ENCODE measurements around the gene ROMO1. TPM values are rescaled to one million over a fixed set of nuclear protein-coding genes. Genes with fewer than 3 reads are reported as not detected.
A peak's percentile ranks its signal among the peaks of the same experiment; 100 is the strongest.

The ROMO1 gene
- total RNA-seq, 1 experiment from 2014 or later: 173 TPM

- peak overlapping the region; percentile 57 for H3K27ac Mint-ChIP-seq (ENCODE audit: low read depth, unreplicated experiment)
- no TSS peak for BruUV-seq (replicated peaks)
- POLR2A ChIA-PET: interaction anchor here (0.6 to 3.6 kb wide), 15 partner anchors 8 to 860 kb away, joined by 3 to 25 read pairs (median 5); partner anchors contain the start of genes CPNE1, NFS1, RBM12 and RBM39
- CTCF ChIA-PET: interaction anchor here (0.6 to 1.2 kb wide), 6 partner anchors 12 to 148 kb away, joined by 3 to 6 read pairs (median 4); no protein-coding TSS in a partner anchor
- no peaks in the 10 kb centered on the region for H3K27me3 Mint-ChIP-seq (ENCODE audit: insufficient read depth, unreplicated experiment)
- peaks cover 25% of the 10 kb centered on the region for H3K4me1 Mint-ChIP-seq (ENCODE audit: insufficient read depth, unreplicated experiment)
- H3K36me3 Mint-ChIP-seq (ENCODE audit: insufficient read depth, unreplicated experiment): peaks cover 96% of the 10 kb centered on the region
- intact Hi-C loops (cut with micrococcal nuclease): no loop called here
- DNase-seq (ENCODE audit: unreplicated experiment): no peak
- peak overlapping the region; percentile 44 for H3K4me3 Mint-ChIP-seq (ENCODE audit: unreplicated experiment)
- H3K9me3 Mint-ChIP-seq (ENCODE audit: unreplicated experiment): no peaks in the 10 kb centered on the region
- TF ChIP-seq CTCF (IDR thresholded peaks at IDR 0.05; ENCODE audit: unreplicated experiment): no peak
These were observed 35.8 kb downstream of the ROMO1 start for GRCh38 chr20:35734777-35735649.

GRCh38 chr20:35735826-35736470 lies 36.7 kb downstream of the ROMO1 start:
- intact Hi-C loops (cut with micrococcal nuclease): no loop called here
- Mint-ChIP-seq H3K4me3 (ENCODE audit: unreplicated experiment) (peak overlapping the region; percentile 44), H3K4me1 (ENCODE audit: insufficient read depth, unreplicated experiment) (peaks cover 29% of the 10 kb centered on the region), H3K27me3 (ENCODE audit: insufficient read depth, unreplicated experiment) (no peaks in the 10 kb centered on the region), H3K27ac (ENCODE audit: low read depth, unreplicated experiment) (peak overlapping the region; percentile 57), H3K36me3 (ENCODE audit: insufficient read depth, unreplicated experiment) (peaks cover 96% of the 10 kb centered on the region), H3K9me3 (ENCODE audit: unreplicated experiment) (no peaks in the 10 kb centered on the region)
- no peak for TF ChIP-seq CTCF (IDR thresholded peaks at IDR 0.05; ENCODE audit: unreplicated experiment)
- no TSS peak for BruUV-seq (replicated peaks)
- POLR2A ChIA-PET: interaction anchor here (0.6 to 3.6 kb wide), 10 partner anchors 10 to 147 kb away, joined by 4 to 25 read pairs (median 6); partner anchors contain the start of genes NFS1 and ROMO1
- DNase-seq (ENCODE audit: unreplicated experiment): peak; percentile 25
- CTCF ChIA-PET: interaction anchor here (0.6 to 1.2 kb wide), 4 partner anchors 25 to 147 kb away, joined by 4 to 7 read pairs (median 5); no protein-coding TSS in a partner anchor

GRCh38 chr20:35737865-35738333 lies 38.7 kb downstream of the ROMO1 start:
- peak overlapping the region; percentile 97 for H3K4me3 Mint-ChIP-seq (ENCODE audit: unreplicated experiment)
- peaks cover 24% of the 10 kb centered on the region for H3K4me1 Mint-ChIP-seq (ENCODE audit: insufficient read depth, unreplicated experiment)
- no peak for DNase-seq (ENCODE audit: unreplicated experiment)
- CTCF ChIA-PET: interaction anchor here (0.6 to 1.3 kb wide), 3 partner anchors 13 to 184 kb away, joined by 4 to 6 read pairs (median 5); no protein-coding TSS in a partner anchor
- POLR2A ChIA-PET: interaction anchor here (0.6 to 11.4 kb wide), 5 partner anchors 9 to 145 kb away, joined by 3 to 617 read pairs (median 266); partner anchors contain the start of genes NFS1, PHF20 and ROMO1
- intact Hi-C loops (cut with micrococcal nuclease): no loop called here
- no peaks in the 10 kb centered on the region for H3K9me3 Mint-ChIP-seq (ENCODE audit: unreplicated experiment)
- BruUV-seq (replicated peaks): no TSS peak
- H3K27ac Mint-ChIP-seq (ENCODE audit: low read depth, unreplicated experiment): no peak overlapping the region
- no peaks in the 10 kb centered on the region for H3K27me3 Mint-ChIP-seq (ENCODE audit: insufficient read depth, unreplicated experiment)
- TF ChIP-seq CTCF (IDR thresholded peaks at IDR 0.05; ENCODE audit: unreplicated experiment): no peak
- H3K36me3 Mint-ChIP-seq (ENCODE audit: insufficient read depth, unreplicated experiment): peaks cover 94% of the 10 kb centered on the region
